Mesenchymal stem cell (in vitro differentiated cells and primary cell): ENCODE measurements around the gene SEPTIN10.

ENCODE experiments used
- DNase-seq: peaks from one replicate; pipeline ENCODE4 v3.0.0-alpha.2; 2013
- H2AFZ ChIP-seq: one replicate; pipeline ENCODE4 v1.6.1; 2013; ENCODE audit warnings: low read depth, mild to moderate bottlenecking, control low read depth, inconsistent platforms, low read length, moderate library complexity
- H2AK5ac ChIP-seq: 2 replicates; pipeline ENCODE4 v1.6.1; 2013; ENCODE audit warnings: low read length, moderate library complexity, mild to moderate bottlenecking, inconsistent platforms; ENCODE audit not compliant: severe bottlenecking
- H2BK120ac ChIP-seq: one replicate; pipeline ENCODE4 v1.6.1; 2013; ENCODE audit warnings: low read depth, mild to moderate bottlenecking, inconsistent platforms, low read length, moderate library complexity
- H2BK12ac ChIP-seq, 2 experiments: one replicate each; pipeline ENCODE4 v1.6.1; 2013; ENCODE audit warnings: inconsistent platforms in 2 of 2, low read length in 2 of 2, mild to moderate bottlenecking in 2 of 2, moderate library complexity in 2 of 2, control low read depth in 1 of 2
- H2BK15ac ChIP-seq: one replicate; pipeline ENCODE4 v1.6.1; 2013; ENCODE audit warnings: mild to moderate bottlenecking, low read depth, inconsistent platforms; ENCODE audit not compliant: poor library complexity, severe bottlenecking
- H2BK5ac ChIP-seq: 2 replicates; pipeline ENCODE4 v1.6.1; 2013; ENCODE audit warnings: low read depth, mild to moderate bottlenecking, low read length, control low read depth, inconsistent platforms; ENCODE audit not compliant: poor library complexity, severe bottlenecking
- H3K14ac ChIP-seq, 2 experiments: one replicate each; pipeline ENCODE4 v1.6.1; 2013; ENCODE audit warnings: inconsistent platforms in 2 of 2, low read length in 2 of 2, control low read depth in 1 of 2, mild to moderate bottlenecking in 1 of 2, moderate library complexity in 1 of 2
- H3K18ac ChIP-seq, 2 experiments: one replicate each; pipeline ENCODE4 v1.6.1; 2013; ENCODE audit warnings: inconsistent platforms in 2 of 2, low read length in 2 of 2, control low read depth in 1 of 2, low read depth in 1 of 2, mild to moderate bottlenecking in 1 of 2
- H3K23ac ChIP-seq, 2 experiments: one replicate each; pipeline ENCODE4 v1.6.1; 2013; ENCODE audit warnings: inconsistent platforms in 2 of 2, low read length in 2 of 2, mild to moderate bottlenecking in 2 of 2, moderate library complexity in 2 of 2, control low read depth in 1 of 2
- H3K27ac ChIP-seq: 2 replicates; pipeline ENCODE4 v1.5.1; 2013; ENCODE audit warnings: mild to moderate bottlenecking, moderate library complexity, low read length, control low read depth, inconsistent platforms; ENCODE audit not compliant: poor library complexity, severe bottlenecking
- H3K27me3 ChIP-seq, 2 experiments: 2 replicates each; pipeline versions ENCODE4 v1.6.1 to v1.7.0; 2013; ENCODE audit warnings: low read length in 2 of 2, mild to moderate bottlenecking in 2 of 2, moderate library complexity in 2 of 2, control low read depth in 1 of 2, inconsistent platforms in 1 of 2; ENCODE audit not compliant: control insufficient read depth in 1 of 2, insufficient read depth in 1 of 2
- H3K36me3 ChIP-seq, 2 experiments: 2 replicates each; pipeline versions ENCODE4 v1.6.1 to v1.7.0; 2013; ENCODE audit warnings: low read length in 2 of 2, control low read depth in 1 of 2, inconsistent platforms in 1 of 2, low read depth in 1 of 2, mild to moderate bottlenecking in 1 of 2; ENCODE audit not compliant: insufficient read depth in 2 of 2, control insufficient read depth in 1 of 2
- H3K4ac ChIP-seq, 2 experiments: one replicate each; pipeline ENCODE4 v1.6.1; 2013; ENCODE audit warnings: inconsistent platforms in 2 of 2, low read length in 2 of 2, mild to moderate bottlenecking in 2 of 2, moderate library complexity in 2 of 2, control low read depth in 1 of 2, low read depth in 1 of 2
- H3K4me1 ChIP-seq: 2 replicates; pipeline ENCODE4 v1.6.1; 2013; ENCODE audit warnings: low read depth, low read length, control low read depth; ENCODE audit not compliant: control insufficient read depth, insufficient read depth
- H3K4me2 ChIP-seq: 2 replicates; pipeline ENCODE4 v1.6.1; 2013; ENCODE audit warnings: low read length, mild to moderate bottlenecking, inconsistent platforms; ENCODE audit not compliant: poor library complexity, severe bottlenecking
- H3K4me3 ChIP-seq, 2 experiments: 2 replicates each; pipeline versions ENCODE4 v1.5.1 to v1.7.0; 2013; ENCODE audit warnings: low read length in 2 of 2, mild to moderate bottlenecking in 2 of 2, control low read depth in 1 of 2, low read depth in 1 of 2; ENCODE audit not compliant: insufficient read depth in 1 of 2
- H3K79me1 ChIP-seq: replicated peaks from 2 replicates; pipeline ENCODE4 v1.6.1; 2013; ENCODE audit warnings: mild to moderate bottlenecking, control low read depth, low read length, inconsistent platforms; ENCODE audit not compliant: poor library complexity, severe bottlenecking
- H3K9ac ChIP-seq: 2 replicates; pipeline ENCODE4 v1.7.0; 2013; ENCODE audit warnings: mild to moderate bottlenecking, low read length, moderate library complexity
- H3K9me3 ChIP-seq: 2 replicates; pipeline ENCODE4 v1.7.0; 2013; ENCODE audit warnings: mild to moderate bottlenecking, low read length; ENCODE audit not compliant: control insufficient read depth
- H4K8ac ChIP-seq: one replicate; pipeline ENCODE4 v1.6.1; 2013; ENCODE audit warnings: inconsistent platforms, mild to moderate bottlenecking, low read length, moderate library complexity
- H4K91ac ChIP-seq: one replicate; pipeline ENCODE4 v1.6.1; 2013; ENCODE audit warnings: mild to moderate bottlenecking, low read length, inconsistent platforms
- WGBS: methylation state at CpG from one replicate; pipeline ENCODE4 v1.1.7; 2013; ENCODE audit warnings: mixed read lengths; 5-methylcytosine and 5-hydroxymethylcytosine counted together

Gene SEPTIN10

DNA sequence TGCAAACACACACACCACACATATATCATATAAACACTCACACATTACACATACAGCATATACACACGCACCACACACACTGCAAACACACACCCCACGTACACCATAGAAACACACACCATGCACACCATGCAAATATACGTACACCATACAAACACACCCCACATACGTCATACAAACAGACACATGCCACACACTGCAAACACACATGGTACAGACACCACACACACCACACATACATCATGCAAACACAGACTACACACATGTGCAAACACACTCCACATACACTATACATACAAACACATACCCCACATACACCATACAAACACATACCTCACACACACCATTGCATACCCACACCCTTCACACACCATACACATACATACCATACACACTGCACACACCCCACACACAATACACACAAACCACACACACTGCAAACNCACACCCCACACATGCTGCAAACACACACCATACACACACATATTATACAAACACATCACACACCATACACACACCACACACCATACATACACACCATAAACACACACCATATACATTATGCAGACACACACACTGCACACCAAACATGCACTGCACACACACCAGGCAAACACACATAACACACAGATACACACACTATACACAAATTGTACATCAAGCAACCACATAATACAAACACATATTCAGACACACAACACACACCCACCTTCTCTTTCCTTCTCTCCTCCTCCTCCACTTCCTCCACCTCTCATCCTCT lies 120.4 kb downstream of the SEPTIN10 start:
- peaks cover 12 to 16% of the 10 kb centered on the region in 2 experiments for H3K36me3 ChIP-seq
- no peak overlapping the region for H3K9ac ChIP-seq
- no peak for DNase-seq
- no peaks in the 10 kb centered on the region for H3K79me1 ChIP-seq
- H3K4me3 ChIP-seq: no peak overlapping the region
- no peak overlapping the region for H3K23ac ChIP-seq
- H3K14ac ChIP-seq: no peak overlapping the region
- H2AFZ ChIP-seq: no peak overlapping the region
- H3K9me3 ChIP-seq: no peaks in the 10 kb centered on the region
- no peak overlapping the region for H2BK5ac ChIP-seq
- H3K4ac ChIP-seq: no peak overlapping the region
- H2BK120ac ChIP-seq: no peak overlapping the region
- no peak overlapping the region for H3K18ac ChIP-seq
- no peak overlapping the region for H4K91ac ChIP-seq
- H2AK5ac ChIP-seq: no peak overlapping the region
- no peak overlapping the region for H4K8ac ChIP-seq
- H3K4me2 ChIP-seq: no peak overlapping the region
- WGBS: 93% methylated on average over 4 of the region's 4 CpGs
- no peak overlapping the region for H3K27ac ChIP-seq
- no peaks in the 10 kb centered on the region for H3K27me3 ChIP-seq
- no peak overlapping the region for H2BK15ac ChIP-seq
- H2BK12ac ChIP-seq: no peak overlapping the region
- H3K4me1 ChIP-seq: peaks cover 17% of the 10 kb centered on the region
